Mesendoderm (in vitro differentiated cells): ENCODE measurements around the gene NLK.
"Not testable (repeated sequence)": the region's sequence is repeated elsewhere in the genome, so short reads cannot be mapped to it uniquely, and the experiment has no call there.

Source experiments
- DNase-seq: peaks from one replicate; pipeline ENCODE4 v3.0.0; 2013
- H2AK5ac ChIP-seq: 2 replicates; pipeline ENCODE4 v1.6.1; 2013; ENCODE audit warnings: low read length, inconsistent platforms
- H2BK120ac ChIP-seq: 2 replicates; pipeline ENCODE4 v1.6.1; 2013; ENCODE audit warnings: low read depth, mild to moderate bottlenecking, low read length, moderate library complexity, mixed read lengths
- H2BK15ac ChIP-seq: replicated peaks from 2 replicates; pipeline ENCODE4 v1.6.1; 2013; ENCODE audit warnings: low read depth, mild to moderate bottlenecking, moderate library complexity
- H2BK5ac ChIP-seq: 2 replicates; pipeline ENCODE4 v1.6.1; 2013; ENCODE audit warnings: low read length, inconsistent platforms
- H3K18ac ChIP-seq: 2 replicates; pipeline ENCODE4 v1.6.1; 2013; ENCODE audit warnings: mild to moderate bottlenecking, low read length, mixed read lengths
- H3K23ac ChIP-seq: one replicate; pipeline ENCODE4 v1.6.1; 2013; ENCODE audit warnings: low read length
- H3K27ac ChIP-seq: 2 replicates; pipeline ENCODE4 v1.5.1; 2013; ENCODE audit warnings: low read depth, mild to moderate bottlenecking, inconsistent platforms, low read length, moderate library complexity
- H3K27me3 ChIP-seq: 2 replicates; pipeline ENCODE4 v1.6.1; 2013; ENCODE audit warnings: low read length, control low read depth, mild to moderate bottlenecking, inconsistent platforms; ENCODE audit not compliant: insufficient read depth, poor library complexity
- H3K36me3 ChIP-seq: 2 replicates; pipeline ENCODE4 v1.6.1; 2013; ENCODE audit warnings: low read length, inconsistent platforms; ENCODE audit not compliant: control insufficient read depth, insufficient read depth
- H3K4ac ChIP-seq: one replicate; pipeline ENCODE4 v1.6.1; 2013; ENCODE audit warnings: low read depth, mild to moderate bottlenecking, low read length, moderate library complexity
- H3K4me1 ChIP-seq: 2 replicates; pipeline ENCODE4 v1.6.1; 2013; ENCODE audit warnings: low read depth, low read length, inconsistent platforms; ENCODE audit not compliant: control insufficient read depth
- H3K4me2 ChIP-seq: 2 replicates; pipeline ENCODE4 v1.6.1; 2013; ENCODE audit warnings: low read length
- H3K4me3 ChIP-seq: 2 replicates; pipeline ENCODE4 v1.5.1; 2013; ENCODE audit warnings: mild to moderate bottlenecking, low read length
- H3K56ac ChIP-seq: one replicate; pipeline ENCODE4 v1.6.1; 2013; ENCODE audit warnings: low read length
- H3K79me1 ChIP-seq: 2 replicates; pipeline ENCODE4 v1.6.1; 2013; ENCODE audit warnings: low read length, inconsistent platforms
- H3K79me2 ChIP-seq: 2 replicates; pipeline ENCODE4 v1.6.1; 2013; ENCODE audit warnings: mild to moderate bottlenecking, low read length; ENCODE audit not compliant: control insufficient read depth, insufficient read depth
- H3K9ac ChIP-seq: 2 replicates; pipeline ENCODE4 v1.6.1; 2013; ENCODE audit warnings: low read length, inconsistent platforms
- H4K5ac ChIP-seq: one replicate; pipeline ENCODE4 v1.6.1; 2013; ENCODE audit warnings: low read length
- H4K8ac ChIP-seq: one replicate; pipeline ENCODE4 v1.6.1; 2013; ENCODE audit warnings: low read depth, mild to moderate bottlenecking, control low read depth, low read length, moderate library complexity
- WGBS: extraction: QIAGEN DNeasy Blood & Tissue Kit; methylation state at CpG from one replicate; pipeline ENCODE4 v1.1.7; 2013; ENCODE audit warnings: low lambda C conversion rate, missing lambda C conversion rate; ENCODE audit not compliant: insufficient coverage; ENCODE audit errors: extremely low coverage; 5-methylcytosine and 5-hydroxymethylcytosine counted together

Gene NLK

GRCh38 chr17:28072936-28073533 lies 30.6 kb downstream of the NLK start:
- no peak overlapping the region for H3K27ac ChIP-seq
- H4K5ac ChIP-seq, result no peak overlapping the region
- no peak overlapping the region for H4K8ac ChIP-seq
- H2BK5ac ChIP-seq, result no peak overlapping the region
- no peak overlapping the region for H3K56ac ChIP-seq
- no peak overlapping the region for H2AK5ac ChIP-seq
- no peak overlapping the region for H3K4me3 ChIP-seq
- H3K27me3 ChIP-seq, result no peaks in the 10 kb centered on the region
- H3K36me3 ChIP-seq, result no peaks in the 10 kb centered on the region
- no peak overlapping the region for H3K9ac ChIP-seq
- no peak overlapping the region for H3K18ac ChIP-seq
- H3K4me1 ChIP-seq, result no peaks in the 10 kb centered on the region
- no peak overlapping the region for H2BK15ac ChIP-seq
- H3K4me2 ChIP-seq, result no peak overlapping the region
- peaks cover 3% of the 10 kb centered on the region for H3K79me1 ChIP-seq
- WGBS, result no CpG with 5 or more reads among the region's 2 CpGs
- DNase-seq, result no peak
- H2BK120ac ChIP-seq, result no peak overlapping the region
- peaks cover 18% of the 10 kb centered on the region for H3K79me2 ChIP-seq
- H3K23ac ChIP-seq, result no peak overlapping the region
- no peak overlapping the region for H3K4ac ChIP-seq

GRCh38 chr17:28074010-28074409 lies 31.5 kb downstream of the NLK start:
- Histone ChIP-seq H3K4ac (no peak overlapping the region), H3K4me1 (no peaks in the 10 kb centered on the region), H4K5ac (no peak overlapping the region), H3K36me3 (no peaks in the 10 kb centered on the region), H3K79me1 (peaks cover 6% of the 10 kb centered on the region), H3K56ac (no peak overlapping the region), H2AK5ac (no peak overlapping the region), H2BK5ac (no peak overlapping the region), H4K8ac (no peak overlapping the region), H3K4me3 (no peak overlapping the region), H3K9ac (no peak overlapping the region), H3K27me3 (no peaks in the 10 kb centered on the region), H3K4me2 (no peak overlapping the region), H3K27ac (no peak overlapping the region), H3K23ac (no peak overlapping the region), H2BK15ac (no peak overlapping the region), H3K18ac (no peak overlapping the region), H2BK120ac (no peak overlapping the region), H3K79me2 (peaks cover 20% of the 10 kb centered on the region)
- WGBS, result 100% methylated on average over 1 of the region's 3 CpGs
- no peak for DNase-seq

- Histone ChIP-seq H3K27ac (no peak overlapping the region), H2AK5ac (no peak overlapping the region), H3K56ac (no peak overlapping the region), H3K9ac (no peak overlapping the region), H3K4me3 (no peak overlapping the region), H4K5ac (no peak overlapping the region), H3K18ac (no peak overlapping the region), H3K4ac (no peak overlapping the region), H3K79me1 (peaks cover 5% of the 10 kb centered on the region), H2BK120ac (no peak overlapping the region), H3K4me1 (no peaks in the 10 kb centered on the region), H2BK15ac (no peak overlapping the region), H2BK5ac (no peak overlapping the region), H3K23ac (no peak overlapping the region), H3K79me2 (peaks cover 24% of the 10 kb centered on the region), H3K27me3 (no peaks in the 10 kb centered on the region), H3K36me3 (no peaks in the 10 kb centered on the region), H3K4me2 (no peak overlapping the region), H4K8ac (no peak overlapping the region)
- WGBS, result no CpG with 5 or more reads among the region's 1 CpG
- DNase-seq, result no peak
Measured at GRCh38 chr17:28076144-28076543, 33.7 kb downstream of the NLK start.

GRCh38 chr17:28077140-28077539 lies 34.7 kb downstream of the NLK start:
- H3K79me1 ChIP-seq, H3K27me3 ChIP-seq, H3K36me3 ChIP-seq, H2AK5ac ChIP-seq, H3K4me2 ChIP-seq, H3K4me1 ChIP-seq, H3K9ac ChIP-seq, H2BK120ac ChIP-seq, H2BK15ac ChIP-seq, H3K27ac ChIP-seq, H3K18ac ChIP-seq, H2BK5ac ChIP-seq, H4K8ac ChIP-seq, H3K56ac ChIP-seq, H3K4ac ChIP-seq, H3K4me3 ChIP-seq, H3K23ac ChIP-seq, DNase-seq, H4K5ac ChIP-seq: not testable (repeated sequence)
- WGBS, result no CpG with 5 or more reads among the region's 6 CpGs
- H3K79me2 ChIP-seq, result peaks cover 23% of the 10 kb centered on the region

- H3K4me3 ChIP-seq, result no peak overlapping the region
- H4K5ac ChIP-seq, result no peak overlapping the region
- H3K56ac ChIP-seq, result no peak overlapping the region
- no peak overlapping the region for H3K27ac ChIP-seq
- no peak overlapping the region for H2BK120ac ChIP-seq
- H3K4ac ChIP-seq, result no peak overlapping the region
- H3K4me2 ChIP-seq, result no peak overlapping the region
- no peak overlapping the region for H3K23ac ChIP-seq
- no peaks in the 10 kb centered on the region for H3K36me3 ChIP-seq
- no CpG with 5 or more reads among the region's 3 CpGs for WGBS
- DNase-seq, result no peak
- H3K4me1 ChIP-seq, result peaks cover 2% of the 10 kb centered on the region
- no peak overlapping the region for H2BK15ac ChIP-seq
- H2AK5ac ChIP-seq, result no peak overlapping the region
- peaks cover 24% of the 10 kb centered on the region for H3K79me2 ChIP-seq
- H3K18ac ChIP-seq, result no peak overlapping the region
- H3K9ac ChIP-seq, result no peak overlapping the region
- H2BK5ac ChIP-seq, result no peak overlapping the region
- H4K8ac ChIP-seq, result no peak overlapping the region
- no peaks in the 10 kb centered on the region for H3K27me3 ChIP-seq
- peaks cover 6% of the 10 kb centered on the region for H3K79me1 ChIP-seq
Measured at GRCh38 chr17:28078341-28079229, 36.1 kb downstream of the NLK start.
